B cell (primary cell): ENCODE results near the gene ALPL. TPM values are rescaled to one million over a fixed set of nuclear protein-coding genes. Genes with fewer than 3 reads are reported as not detected.

ENCODE experiments used
- ATAC-seq: fragments of 200-7000 bp; cut with Tn5 transposase; one replicate; pipeline ENCODE4 v1.10.0; 2021; ENCODE audit warnings: low read depth, mild to moderate bottlenecking, moderate number of reproducible peaks, moderate library complexity
- CTCF ChIA-PET: fragments of 350-600 bp; sonication (Branson Sonifier 250); formaldehyde crosslinking; loops from one replicate; lab custom pipeline; 2021; ENCODE audit warnings: antibody characterized with exemption, inconsistent platforms; lab: Charles Lee
- POLR2A ChIA-PET: fragments of 350-600 bp; sonication (Branson Sonifier 250); formaldehyde crosslinking; loops from one replicate; lab custom pipeline; 2021; ENCODE audit warnings: antibody characterized with exemption; lab: Charles Lee
- DNase-seq: peaks from one replicate; pipeline ENCODE4 v3.0.0; 2013
- H2AFZ ChIP-seq: 2 replicates; pipeline ENCODE4 v1.6.1; 2012; ENCODE audit warnings: mild to moderate bottlenecking, low read depth, low read length; ENCODE audit not compliant: insufficient read depth, poor library complexity, severe bottlenecking
- H3K27ac ChIP-seq, 2 donors: 1 replicate in 1 of 2; 2 replicates in 1 of 2; pipeline ENCODE4 v1.5.1; 2012 to 2013; ENCODE audit warnings: low read length in 2 of 2, mild to moderate bottlenecking in 2 of 2, moderate library complexity in 1 of 2
- H3K27me3 ChIP-seq, 4 experiments: fragments of 200-600 bp in 1 of 4; sonication (generic) in 1 of 4; replicated peaks in 1 of 4; 1 replicate in 2 of 4; 2 replicates in 2 of 4; pipeline versions ENCODE4 v1.6.1 to v1.7.0; 2013 to 2016; ENCODE audit warnings: low read length in 3 of 4, mild to moderate bottlenecking in 2 of 4, mixed read lengths in 1 of 4, moderate library complexity in 1 of 4; ENCODE audit not compliant: insufficient read depth in 4 of 4, control insufficient read depth in 3 of 4; ENCODE audit errors: control extremely low read depth in 1 of 4
- H3K36me3 ChIP-seq, 2 experiments: replicated peaks in 1 of 2; 1 replicate in 1 of 2; 2 replicates in 1 of 2; pipeline versions ENCODE4 v1.6.1 to v1.7.1; 2013; ENCODE audit warnings: low read length in 1 of 2; ENCODE audit not compliant: insufficient read depth in 2 of 2, control insufficient read depth in 1 of 2; ENCODE audit errors: control extremely low read depth in 1 of 2, extremely low read depth in 1 of 2
- H3K4me1 ChIP-seq, 2 donors: fragments of 200-600 bp in 1 of 2; sonication (generic) in 1 of 2; 1 replicate in 1 of 2; 2 replicates in 1 of 2; pipeline versions ENCODE4 v1.5.1 to v1.6.1; 2013 to 2017; ENCODE audit warnings: low read length in 2 of 2; ENCODE audit not compliant: control insufficient read depth in 2 of 2, insufficient read depth in 2 of 2
- H3K4me2 ChIP-seq: replicated peaks from 2 replicates; pipeline ENCODE3; 2012; ENCODE audit warnings: mild to moderate bottlenecking, low read depth, low read length; ENCODE audit not compliant: poor library complexity, severe bottlenecking
- H3K4me3 ChIP-seq, 5 experiments: fragments of 200-600 bp in 1 of 5; sonication (generic) in 1 of 5; 1 replicate in 3 of 5; 2 replicates in 2 of 5; pipeline versions ENCODE4 v1.5.1 to v1.7.0; 2011 to 2016; ENCODE audit warnings: low read length in 4 of 5, mild to moderate bottlenecking in 4 of 5, low read depth in 2 of 5, control low read depth in 1 of 5, moderate library complexity in 1 of 5; ENCODE audit not compliant: insufficient read depth in 1 of 5; ENCODE audit errors: control extremely low read depth in 1 of 5, extremely low read depth in 1 of 5
- H3K79me2 ChIP-seq: fragments of 200-600 bp; sonication (generic); one replicate; pipeline ENCODE4 v1.6.0; 2016; ENCODE audit warnings: low read length; ENCODE audit not compliant: control insufficient read depth, insufficient read depth
- H3K9ac ChIP-seq: fragments of 200-600 bp; sonication (generic); 2 replicates; pipeline ENCODE4 v1.6.1; 2017; ENCODE audit warnings: mild to moderate bottlenecking, low read length, moderate library complexity
- H3K9me3 ChIP-seq, 3 donors: one replicate each; pipeline versions ENCODE4 v1.6.1 to v1.7.1; 2013; ENCODE audit warnings: low read length in 2 of 3; ENCODE audit not compliant: control insufficient read depth in 2 of 3, insufficient read depth in 1 of 3; ENCODE audit errors: control extremely low read depth in 1 of 3
- H4K20me1 ChIP-seq: 2 replicates; pipeline ENCODE4 v1.6.0; 2012; ENCODE audit warnings: mild to moderate bottlenecking, low read length; ENCODE audit not compliant: insufficient read depth, control insufficient read depth, poor library complexity, severe bottlenecking
- H3K27ac Mint-ChIP-seq: one replicate; pipeline ENCODE4 v1.8.0; 2021; ENCODE audit warnings: mixed read lengths
- H3K27me3 Mint-ChIP-seq: one replicate; pipeline ENCODE4 v1.8.0; 2021; ENCODE audit warnings: mixed read lengths
- H3K4me1 Mint-ChIP-seq: one replicate; pipeline ENCODE4 v1.8.0; 2021; ENCODE audit warnings: mixed read lengths
- H3K4me3 Mint-ChIP-seq: one replicate; pipeline ENCODE4 v1.8.0; 2021; ENCODE audit warnings: mixed read lengths
- H3K9me3 Mint-ChIP-seq: one replicate; pipeline ENCODE4 v1.8.0; 2022; ENCODE audit warnings: mixed read lengths; ENCODE audit not compliant: insufficient read depth
- EZH2 ChIP-seq: IDR thresholded peaks from 2 replicates; pipeline ENCODE4 v1.6.1; 2012; ENCODE audit warnings: borderline replicate concordance, low read depth, mild to moderate bottlenecking, moderate library complexity, low read length; ENCODE audit not compliant: insufficient read depth, poor library complexity, severe bottlenecking
- WGBS: methylation state at CpG from one replicate; pipeline ENCODE4 v1.1.5; 2013; ENCODE audit warnings: missing lambda C conversion rate; ENCODE audit not compliant: insufficient coverage; 5-methylcytosine and 5-hydroxymethylcytosine counted together
- intact Hi-C: fragments of 100-400 bp; cut with micrococcal nuclease; formaldehyde crosslinking; loops from one replicate; pipeline ENCODE4 v1.10.0; 2022
- polyA plus RNA-seq: library from polyadenylated mRNA; depleted of rRNA; stranded (reverse); fragments of >200 nt; gene quantifications from 2 replicates; pipeline ENCODE4 v1.2.3, GENCODE V29; 2012
- total RNA-seq, 2 donors: library from RNA; stranded (reverse); fragments of 120-200 nt in 1 of 2; gene quantifications; 1 replicate in 1 of 2; 2 replicates in 1 of 2; pipeline versions ENCODE4 v1.2.3 to v1.2.4, GENCODE V29; 2013 to 2022
- TF ChIP-seq, protein P1 (sequence below): fragments of 200-600 bp; IDR thresholded peaks from one replicate; pipeline ENCODE4 v1.8.0; 2022; ENCODE audit warnings: antibody characterized with exemption, mild to moderate bottlenecking

The ALPL gene
- total and polyA plus RNA-seq, 2 donors (not counting 1 experiment from before 2014, with no cell fraction given), result 1.6 to 12.2 TPM

DNA sequence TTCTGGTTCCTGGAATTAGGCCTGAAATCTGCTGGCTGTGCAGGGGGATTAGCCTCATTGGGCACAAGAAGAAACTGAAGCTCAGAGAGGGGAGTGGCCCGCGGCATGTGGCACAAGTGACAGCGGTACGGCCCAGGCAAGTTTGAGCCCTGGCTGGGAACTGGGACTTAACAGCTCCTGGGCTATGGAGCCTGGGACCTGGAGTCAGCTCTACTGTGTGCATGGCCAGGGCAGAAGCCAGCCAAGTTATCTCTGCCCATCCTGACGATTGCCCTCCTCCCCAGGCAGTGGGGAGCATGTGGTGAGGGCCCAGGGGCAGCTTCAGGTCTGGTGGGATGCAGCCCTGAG, 61.3 kb downstream of the ALPL start:
- Histone ChIP-seq H3K4me2 (no peak overlapping the region), H3K9me3 (peaks cover 0 to 7% (median 0%) of the 10 kb centered on the region in 3 donors), H3K27me3 (peaks cover 0 to 18% (median 6%) of the 10 kb centered on the region in 4 experiments), H2AFZ (no peak overlapping the region), H3K4me3 (no peak overlapping the region), H4K20me1 (no peaks in the 10 kb centered on the region), H3K9ac (no peak overlapping the region), H3K36me3 (no peaks in the 10 kb centered on the region), H3K79me2 (no peaks in the 10 kb centered on the region), H3K27ac (no peak overlapping the region), H3K4me1 (no peaks in the 10 kb centered on the region)
- DNase-seq (no peak), ATAC-seq (no peak)
- Mint-ChIP-seq H3K27ac (no peak overlapping the region), H3K4me1 (peaks cover 1% of the 10 kb centered on the region), H3K27me3 (peaks cover 6% of the 10 kb centered on the region), H3K9me3 (no peaks in the 10 kb centered on the region), H3K4me3 (no peak overlapping the region)
- intact Hi-C loops, result no loop called here
- 96% methylated on average over 5 of the region's 5 CpGs for WGBS
- no peak for TF ChIP-seq EZH2
- TF ChIP-seq, protein P1, sequence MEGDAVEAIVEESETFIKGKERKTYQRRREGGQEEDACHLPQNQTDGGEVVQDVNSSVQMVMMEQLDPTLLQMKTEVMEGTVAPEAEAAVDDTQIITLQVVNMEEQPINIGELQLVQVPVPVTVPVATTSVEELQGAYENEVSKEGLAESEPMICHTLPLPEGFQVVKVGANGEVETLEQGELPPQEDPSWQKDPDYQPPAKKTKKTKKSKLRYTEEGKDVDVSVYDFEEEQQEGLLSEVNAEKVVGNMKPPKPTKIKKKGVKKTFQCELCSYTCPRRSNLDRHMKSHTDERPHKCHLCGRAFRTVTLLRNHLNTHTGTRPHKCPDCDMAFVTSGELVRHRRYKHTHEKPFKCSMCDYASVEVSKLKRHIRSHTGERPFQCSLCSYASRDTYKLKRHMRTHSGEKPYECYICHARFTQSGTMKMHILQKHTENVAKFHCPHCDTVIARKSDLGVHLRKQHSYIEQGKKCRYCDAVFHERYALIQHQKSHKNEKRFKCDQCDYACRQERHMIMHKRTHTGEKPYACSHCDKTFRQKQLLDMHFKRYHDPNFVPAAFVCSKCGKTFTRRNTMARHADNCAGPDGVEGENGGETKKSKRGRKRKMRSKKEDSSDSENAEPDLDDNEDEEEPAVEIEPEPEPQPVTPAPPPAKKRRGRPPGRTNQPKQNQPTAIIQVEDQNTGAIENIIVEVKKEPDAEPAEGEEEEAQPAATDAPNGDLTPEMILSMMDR, result no peak
- ChIA-PET CTCF (no interaction called here), POLR2A (no interaction called here)

DNA sequence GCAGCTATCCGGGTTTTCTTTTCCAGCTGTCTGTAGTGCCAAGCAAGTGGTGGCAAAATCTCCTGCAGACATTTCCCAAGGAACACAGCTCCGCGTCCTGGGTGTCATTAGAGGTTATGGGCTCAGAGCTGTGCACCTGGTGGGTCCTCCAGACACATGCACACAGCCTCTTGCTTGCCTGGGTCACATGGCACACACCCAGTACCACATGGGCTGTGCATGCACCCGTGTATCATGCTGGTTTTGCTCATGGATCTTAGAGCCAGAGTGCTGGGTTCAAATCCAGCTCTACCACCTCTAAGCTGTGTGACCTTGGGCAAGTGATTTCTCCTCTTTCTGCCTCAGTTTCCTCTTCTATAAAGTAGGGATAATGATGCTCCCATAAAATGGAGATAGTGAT, 61.7 kb downstream of the ALPL start:
- DNase-seq (no peak), ATAC-seq (no peak)
- H3K36me3 ChIP-seq, result no peaks in the 10 kb centered on the region
- no peaks in the 10 kb centered on the region for H3K4me1 ChIP-seq
- H3K4me3 Mint-ChIP-seq, result no peak overlapping the region
- peaks cover 8% of the 10 kb centered on the region for H3K27me3 Mint-ChIP-seq
- 90% methylated on average over 4 of the region's 4 CpGs for WGBS
- peaks cover 1% of the 10 kb centered on the region for H3K4me1 Mint-ChIP-seq
- H3K27me3 ChIP-seq, result peaks cover 0 to 20% (median 6%) of the 10 kb centered on the region in 4 experiments
- H3K9ac ChIP-seq, result no peak overlapping the region
- no peaks in the 10 kb centered on the region for H4K20me1 ChIP-seq
- POLR2A ChIA-PET, result no interaction called here
- no peak overlapping the region for H3K27ac ChIP-seq
- CTCF ChIA-PET, result no interaction called here
- no peak overlapping the region for H2AFZ ChIP-seq
- no peak overlapping the region for H3K4me2 ChIP-seq
- no peak overlapping the region for H3K4me3 ChIP-seq
- no peak overlapping the region for H3K27ac Mint-ChIP-seq
- H3K9me3 Mint-ChIP-seq, result no peaks in the 10 kb centered on the region
- H3K9me3 ChIP-seq, result peaks cover 0 to 7% (median 0%) of the 10 kb centered on the region in 3 donors
- no peaks in the 10 kb centered on the region for H3K79me2 ChIP-seq
- intact Hi-C loops, result no loop called here
- TF ChIP-seq EZH2, result no peak
